Fibroblast of lung (primary cell): ENCODE measurements around the gene KCNIP3. TPM values are rescaled to one million over a fixed set of nuclear protein-coding genes. Genes with fewer than 3 reads are reported as not detected.

ENCODE experiments used
- DNase-seq, 2 donors: peaks; one replicate each; pipeline versions ENCODE4 v3.0.0 to v3.0.0-alpha.2; 2010; ENCODE audit warnings: low read depth in 2 of 2
- H2AFZ ChIP-seq: 2 replicates; pipeline ENCODE4 v1.5.1; 2012; ENCODE audit warnings: low read length, control low read depth, inconsistent platforms
- H3K27ac ChIP-seq: 2 replicates; pipeline ENCODE4 v1.5.1; 2011; ENCODE audit warnings: low read length, control low read depth; ENCODE audit not compliant: insufficient read depth
- H3K27me3 ChIP-seq: 2 replicates; pipeline ENCODE4 v1.5.1; 2011; ENCODE audit warnings: mild to moderate bottlenecking, low read length; ENCODE audit not compliant: control insufficient read depth, insufficient read depth
- H3K36me3 ChIP-seq: 2 replicates; pipeline ENCODE4 v1.5.1; 2011; ENCODE audit warnings: low read length; ENCODE audit not compliant: control insufficient read depth, insufficient read depth
- H3K4me1 ChIP-seq: 2 replicates; pipeline ENCODE4 v1.5.1; 2011; ENCODE audit warnings: low read length; ENCODE audit not compliant: control insufficient read depth, insufficient read depth; ENCODE audit errors: extremely low read depth
- H3K4me2 ChIP-seq: 2 replicates; pipeline ENCODE4 v1.5.1; 2011; ENCODE audit warnings: low read length, control low read depth; ENCODE audit not compliant: insufficient read depth; ENCODE audit errors: extremely low read depth
- H3K4me3 ChIP-seq, 4 experiments: fragments of 200-600 bp in 1 of 4; sonication (generic) in 1 of 4; replicated peaks in 1 of 4; 2 replicates each; pipeline ENCODE4 v1.5.1; 2011 to 2016; ENCODE audit warnings: low read length in 4 of 4, low read depth in 3 of 4, mild to moderate bottlenecking in 3 of 4, control low read depth in 2 of 4, inconsistent platforms in 1 of 4, mixed read lengths in 1 of 4; ENCODE audit not compliant: insufficient read depth in 1 of 4; ENCODE audit errors: control extremely low read depth in 1 of 4
- H3K79me2 ChIP-seq: 2 replicates; pipeline ENCODE4 v1.5.1; 2012; ENCODE audit warnings: mild to moderate bottlenecking, low read length, inconsistent platforms; ENCODE audit not compliant: control insufficient read depth, insufficient read depth
- H3K9ac ChIP-seq: 2 replicates; pipeline ENCODE4 v1.5.1; 2011; ENCODE audit warnings: mild to moderate bottlenecking, low read length, control low read depth; ENCODE audit not compliant: insufficient read depth
- H3K9me3 ChIP-seq: 2 replicates; pipeline ENCODE4 v1.5.1; 2012; ENCODE audit warnings: low read depth, low read length; ENCODE audit not compliant: control insufficient read depth, insufficient read depth
- H4K20me1 ChIP-seq: 2 replicates; pipeline ENCODE4 v1.5.1; 2011; ENCODE audit warnings: low read length; ENCODE audit not compliant: control insufficient read depth, insufficient read depth; ENCODE audit errors: extremely low read depth
- CTCF ChIP-seq, 2 donors: IDR thresholded peaks in 1 of 2; conservative IDR thresholded peaks in 1 of 2; 1 replicate in 1 of 2; 2 replicates in 1 of 2; pipeline ENCODE4 v1.5.1; 2011 to 2012; ENCODE audit warnings: low read length in 2 of 2, control low read depth in 1 of 2, inconsistent platforms in 1 of 2, low read depth in 1 of 2, mild to moderate bottlenecking in 1 of 2
- EZH2 ChIP-seq: IDR thresholded peaks from 2 replicates; pipeline ENCODE4 v1.5.1; 2012; ENCODE audit warnings: low read length, control low read depth, mild to moderate bottlenecking; ENCODE audit errors: missing control alignments
- polyA plus RNA-seq, 2 donors: library from polyadenylated mRNA; depleted of rRNA in 1 of 2; stranded (reverse) in 1 of 2; unstranded in 1 of 2; fragments of >200 nt; gene quantifications; 2 replicates each; pipeline ENCODE4 v1.2.1, GENCODE V29; 2011 to 2012; ENCODE audit warnings: missing spikeins in 1 of 2
- total RNA-seq: library from RNA; depleted of rRNA; stranded (reverse); fragments of >200 nt; gene quantifications from 2 replicates; pipeline ENCODE4 v1.2.1, GENCODE V29; 2014

The KCNIP3 gene
- total and polyA plus RNA-seq, 2 donors (not counting 1 experiment from before 2014, with no cell fraction given) = 0.32 to 1.7 TPM

- Histone ChIP-seq H2AFZ (no peak overlapping the region), H3K4me2 (no peak overlapping the region), H3K79me2 (no peaks in the 10 kb centered on the region), H3K9me3 (no peaks in the 10 kb centered on the region), H4K20me1 (no peaks in the 10 kb centered on the region), H3K4me3 (no peak overlapping the region), H3K36me3 (no peaks in the 10 kb centered on the region), H3K27me3 (no peaks in the 10 kb centered on the region), H3K9ac (no peak overlapping the region), H3K4me1 (no peaks in the 10 kb centered on the region), H3K27ac (no peak overlapping the region)
- no peak for DNase-seq
- no peak for TF ChIP-seq EZH2
- no peak for TF ChIP-seq CTCF (conservative IDR thresholded peaks at IDR 0.05 in 1 of 2, IDR thresholded peaks at IDR 0.05 in 1 of 2; ENCODE audit: low read depth in 1 of 2, low read length in 2 of 2)
Measured at GRCh38 chr2:95383635-95384027, 86.5 kb downstream of the KCNIP3 start.

GRCh38 chr2:95384854-95385569 is 87.9 kb downstream of the KCNIP3 start:
- no peak overlapping the region for H2AFZ ChIP-seq
- H4K20me1 ChIP-seq = no peaks in the 10 kb centered on the region
- no peaks in the 10 kb centered on the region for H3K4me1 ChIP-seq
- no peaks in the 10 kb centered on the region for H3K36me3 ChIP-seq
- H3K9me3 ChIP-seq = no peaks in the 10 kb centered on the region
- H3K79me2 ChIP-seq = no peaks in the 10 kb centered on the region
- H3K4me3 ChIP-seq = no peak overlapping the region
- peak in 1 of 2 donors; percentile 8 for DNase-seq
- H3K4me2 ChIP-seq = no peak overlapping the region
- H3K27me3 ChIP-seq = no peaks in the 10 kb centered on the region
- H3K9ac ChIP-seq = no peak overlapping the region
- TF ChIP-seq EZH2 = no peak
- H3K27ac ChIP-seq = no peak overlapping the region

- Histone ChIP-seq H3K9me3 (no peaks in the 10 kb centered on the region), H3K27me3 (no peaks in the 10 kb centered on the region), H3K4me1 (no peaks in the 10 kb centered on the region), H3K4me2 (no peak overlapping the region), H3K4me3 (no peak overlapping the region), H3K79me2 (no peaks in the 10 kb centered on the region), H3K9ac (no peak overlapping the region), H3K27ac (no peak overlapping the region), H2AFZ (no peak overlapping the region), H3K36me3 (no peaks in the 10 kb centered on the region), H4K20me1 (no peaks in the 10 kb centered on the region)
- TF ChIP-seq CTCF (conservative IDR thresholded peaks at IDR 0.05 in 1 of 2, IDR thresholded peaks at IDR 0.05 in 1 of 2; ENCODE audit: low read depth in 1 of 2, low read length in 2 of 2) = no peak
- DNase-seq = no peak
Measured at GRCh38 chr2:95385570-95385984, 88.4 kb downstream of the KCNIP3 start.
